H1 (cell line): ENCODE data around the gene CD180. TPM values are rescaled to one million over a fixed set of nuclear protein-coding genes. Genes with fewer than 3 reads are reported as not detected.

Source experiments
- BACH1 ChIP-seq: IDR thresholded peaks from 2 replicates; pipeline ENCODE4 v1.6.1; 2012; ENCODE audit warnings: low read length, improper control_type of control experiment
- CTCF ChIP-seq, 3 experiments: IDR thresholded peaks; 1 replicate in 2 of 3; 2 replicates in 1 of 3; pipeline versions ENCODE4 v1.5.1 to v1.6.1; 2011; ENCODE audit warnings: low read length in 3 of 3, mild to moderate bottlenecking in 3 of 3, inconsistent platforms in 2 of 3, low read depth in 1 of 3, moderate library complexity in 1 of 3; ENCODE audit not compliant: insufficient read depth in 1 of 3; ENCODE audit errors: control extremely low read depth in 1 of 3
- SUZ12 ChIP-seq: fragments of 200-600 bp; sonication (generic); IDR thresholded peaks from 2 replicates; pipeline ENCODE4 v1.6.1; 2012; ENCODE audit warnings: mild to moderate bottlenecking, inconsistent platforms, low read length, moderate library complexity, mixed read lengths
- USF2 ChIP-seq: IDR thresholded peaks from 2 replicates; pipeline ENCODE4 v1.6.1; 2011; ENCODE audit warnings: low read length, improper control_type of control experiment
- polyA plus RNA-seq, 7 experiments: library from polyadenylated mRNA; depleted of rRNA in 3 of 7; stranded (reverse) in 5 of 7; unstranded in 2 of 7; fragments of >200 nt in 5 of 7; fragments of 200-250 nt in 2 of 7; gene quantifications; 1 replicate in 5 of 7; 2 replicates in 1 of 7; 4 replicates in 1 of 7; pipeline versions ENCODE4 v1.2.1 to v1.2.3, GENCODE V29; 2011 to 2013; ENCODE audit warnings: missing spikeins in 2 of 7, mixed read lengths in 2 of 7
- total RNA-seq: library from RNA; stranded (reverse); fragmentation: NEBNext Ultra II Directional; extraction: Animal tissue kit (Norgen Biotek cat#: 25700); gene quantifications from 2 replicates; pipeline ENCODE4 v1.2.1, GENCODE V29; 2021

CD180 gene
- total and polyA plus RNA-seq, 2 of the 8 experiments (the other 6 are each of a cell fraction or from before 2014, with no cell fraction given) = not detected

- TF ChIP-seq SUZ12 = no peak
- peak in 2 of 3 experiments; percentile 81 to 82; a peak in 3 of 4 replicates for TF ChIP-seq CTCF (IDR thresholded peaks at IDR 0.05; ENCODE audit: control extremely low read depth in 1 of 3, insufficient read depth in 1 of 3, low read depth in 1 of 3, low read length in 3 of 3)
- TF ChIP-seq BACH1 = no peak
- no peak for TF ChIP-seq USF2
Observed at GRCh38 chr5:67209141-67209771, 12.7 kb upstream of the CD180 start (continued).
